Testis (tissue), 3 donors: ENCODE data around the gene SUSD1. TPM values are rescaled to one million over a fixed set of nuclear protein-coding genes. Genes with fewer than 3 reads are reported as not detected.

Experiments used
- DNase-seq: peaks from one replicate; pipeline ENCODE4 v3.0.0-alpha.2; 2019
- H3K27ac ChIP-seq, 2 donors: fragments of 200-600 bp; sonication (generic); one replicate each; pipeline ENCODE4 v1.5.1; 2019
- H3K27me3 ChIP-seq: fragments of 200-600 bp; sonication (generic); one replicate; pipeline ENCODE4 v1.5.1; 2019
- H3K36me3 ChIP-seq: fragments of 200-600 bp; sonication (generic); one replicate; pipeline ENCODE4 v1.5.1; 2017; ENCODE audit warnings: low read depth; ENCODE audit errors: missing control alignments
- H3K4me1 ChIP-seq: fragments of 200-600 bp; sonication (generic); one replicate; pipeline ENCODE4 v1.5.1; 2019
- H3K4me3 ChIP-seq, 2 donors: fragments of 200-600 bp; sonication (generic); one replicate each; pipeline ENCODE4 v1.5.1; 2017 to 2019
- H3K9me3 ChIP-seq: fragments of 200-600 bp; sonication (generic); one replicate; pipeline ENCODE4 v1.5.1; 2017
- POLR2A ChIP-seq: fragments of 450-650 bp; IDR thresholded peaks from one replicate; pipeline ENCODE4 v1.6.1; 2017; ENCODE audit warnings: antibody characterized with exemption, mild to moderate bottlenecking, moderate library complexity
- WGBS, 2 donors: methylation state at CpG; one replicate each; pipeline ENCODE4 v1.1.5; 2018; 5-methylcytosine and 5-hydroxymethylcytosine counted together
- intact Hi-C: fragments of 100-400 bp; cut with DNase I; formaldehyde crosslinking; loops from one replicate; pipeline ENCODE4 v1.15.1; 2023; ENCODE audit warnings: low total_unique reads
- polyA plus RNA-seq: library from polyadenylated mRNA; stranded (reverse); fragments of 350-450 nt; fragmentation: Illumina TruSeq; extraction: RNeasy Lipid Tissue Mini Kit (QIAGEN cat#74804); gene quantifications from one replicate; pipeline ENCODE4 v1.2.3, GENCODE V29; 2014; ENCODE audit warnings: low read depth, low replicate concordance; ENCODE audit not compliant: insufficient read depth
- total RNA-seq, 2 donors: library from RNA; depleted of rRNA; stranded (reverse); fragments of >200 nt; gene quantifications; one replicate each; pipeline ENCODE4 v1.2.3, GENCODE V29; 2016
- TF ChIP-seq, protein P1 (sequence below), 3 experiments: fragments of 450-650 bp in 2 of 3; fragments of 200-600 bp in 1 of 3; sonication (generic) in 1 of 3; IDR thresholded peaks; one replicate each; pipeline ENCODE4 v1.5.1; 2016 to 2019; ENCODE audit warnings: antibody characterized with exemption in 3 of 3, mild to moderate bottlenecking in 2 of 3, moderate library complexity in 1 of 3

Gene SUSD1
- total and polyA plus RNA-seq, 3 donors from 2014 or later = 12.7 to 39.1 (median 28.0) TPM

GRCh38 chr9:112125951-112126388, 49.1 kb downstream of the SUSD1 start:
- intact Hi-C loops = no loop called here
- no peak for DNase-seq
- H3K4me1 ChIP-seq = no peaks in the 10 kb centered on the region
- no peaks in the 10 kb centered on the region for H3K27me3 ChIP-seq
- no peak overlapping the region for H3K4me3 ChIP-seq
- H3K36me3 ChIP-seq = no peaks in the 10 kb centered on the region
- H3K27ac ChIP-seq = no peak overlapping the region
- 88 to 94% methylated on average over 1 of the region's 1 CpG for WGBS, 2 donors
- no peaks in the 10 kb centered on the region for H3K9me3 ChIP-seq
- no peak for TF ChIP-seq POLR2A
- TF ChIP-seq, protein P1, sequence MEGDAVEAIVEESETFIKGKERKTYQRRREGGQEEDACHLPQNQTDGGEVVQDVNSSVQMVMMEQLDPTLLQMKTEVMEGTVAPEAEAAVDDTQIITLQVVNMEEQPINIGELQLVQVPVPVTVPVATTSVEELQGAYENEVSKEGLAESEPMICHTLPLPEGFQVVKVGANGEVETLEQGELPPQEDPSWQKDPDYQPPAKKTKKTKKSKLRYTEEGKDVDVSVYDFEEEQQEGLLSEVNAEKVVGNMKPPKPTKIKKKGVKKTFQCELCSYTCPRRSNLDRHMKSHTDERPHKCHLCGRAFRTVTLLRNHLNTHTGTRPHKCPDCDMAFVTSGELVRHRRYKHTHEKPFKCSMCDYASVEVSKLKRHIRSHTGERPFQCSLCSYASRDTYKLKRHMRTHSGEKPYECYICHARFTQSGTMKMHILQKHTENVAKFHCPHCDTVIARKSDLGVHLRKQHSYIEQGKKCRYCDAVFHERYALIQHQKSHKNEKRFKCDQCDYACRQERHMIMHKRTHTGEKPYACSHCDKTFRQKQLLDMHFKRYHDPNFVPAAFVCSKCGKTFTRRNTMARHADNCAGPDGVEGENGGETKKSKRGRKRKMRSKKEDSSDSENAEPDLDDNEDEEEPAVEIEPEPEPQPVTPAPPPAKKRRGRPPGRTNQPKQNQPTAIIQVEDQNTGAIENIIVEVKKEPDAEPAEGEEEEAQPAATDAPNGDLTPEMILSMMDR (IDR thresholded peaks at IDR 0.05) = no peak

- no peaks in the 10 kb centered on the region for H3K36me3 ChIP-seq
- no peak for TF ChIP-seq POLR2A
- TF ChIP-seq, protein P1 (IDR thresholded peaks at IDR 0.05) = no peak
- intact Hi-C loops = no loop called here
- H3K27ac ChIP-seq = no peak overlapping the region
- H3K4me1 ChIP-seq = no peaks in the 10 kb centered on the region
- no peaks in the 10 kb centered on the region for H3K27me3 ChIP-seq
- H3K9me3 ChIP-seq = no peaks in the 10 kb centered on the region
- H3K4me3 ChIP-seq = no peak overlapping the region
- DNase-seq = no peak
- WGBS, 2 donors = 98% methylated on average over 5 of the region's 5 CpGs
Observed at GRCh38 chr9:112124156-112124555, 50.9 kb downstream of the SUSD1 start.

- no peak overlapping the region for H3K27ac ChIP-seq
- intact Hi-C loops = no loop called here
- no peak for DNase-seq
- WGBS, 2 donors = 85 to 92% methylated on average over 4 of the region's 4 CpGs
- no peaks in the 10 kb centered on the region for H3K36me3 ChIP-seq
- H3K9me3 ChIP-seq = no peaks in the 10 kb centered on the region
- no peaks in the 10 kb centered on the region for H3K4me1 ChIP-seq
- H3K27me3 ChIP-seq = no peaks in the 10 kb centered on the region
- no peak overlapping the region for H3K4me3 ChIP-seq
- no peak for TF ChIP-seq POLR2A
- TF ChIP-seq, protein P1 (IDR thresholded peaks at IDR 0.05) = no peak
Observed at GRCh38 chr9:112121633-112122032, 53.5 kb downstream of the SUSD1 start.

DNA sequence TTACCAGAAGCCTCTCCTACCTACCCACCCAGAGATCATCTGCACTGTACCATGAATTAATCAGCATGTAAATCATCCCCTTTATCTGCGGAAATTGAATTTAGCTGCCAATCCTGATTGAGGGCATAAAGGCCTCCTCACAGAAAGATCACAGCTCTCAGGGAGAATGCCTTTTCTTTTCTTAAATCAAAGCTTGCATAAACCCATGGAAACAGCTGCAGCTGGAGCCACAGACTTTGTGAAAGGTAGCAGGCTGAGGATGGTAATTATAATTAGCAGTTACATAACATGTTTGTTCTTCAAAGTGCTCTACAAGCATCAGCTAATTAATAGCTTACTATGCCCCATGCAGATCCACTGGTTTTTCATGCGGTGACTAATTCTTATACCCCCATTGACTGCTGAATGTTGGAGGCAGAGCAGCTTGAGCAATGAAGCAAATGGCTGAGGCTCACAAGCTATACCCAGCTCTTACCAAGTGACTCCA, 54.6 kb downstream of the SUSD1 start:
- Histone ChIP-seq H3K27ac (no peak overlapping the region), H3K9me3 (no peaks in the 10 kb centered on the region), H3K4me3 (no peak overlapping the region), H3K27me3 (no peaks in the 10 kb centered on the region), H3K36me3 (no peaks in the 10 kb centered on the region), H3K4me1 (no peaks in the 10 kb centered on the region)
- intact Hi-C loops = no loop called here
- TF ChIP-seq, protein P1 (IDR thresholded peaks at IDR 0.05) = no peak
- TF ChIP-seq POLR2A = no peak
- no peak for DNase-seq
- 91 to 97% methylated on average over 2 of the region's 2 CpGs for WGBS, 2 donors

DNA sequence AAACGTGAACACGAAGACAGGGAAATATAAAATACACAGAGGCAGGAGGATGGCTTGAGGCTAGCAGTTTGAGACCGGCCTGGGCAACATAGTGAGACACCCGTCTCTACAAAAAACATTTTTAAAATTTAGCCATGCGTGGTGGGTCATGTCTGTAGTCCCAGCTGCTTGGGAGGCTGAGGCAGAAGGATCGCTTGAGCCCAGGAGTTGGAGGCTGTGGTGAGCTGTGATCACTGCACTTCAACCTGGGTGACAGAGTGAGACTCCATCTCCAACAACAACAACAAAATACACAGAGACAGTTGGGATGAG, 55.1 kb downstream of the SUSD1 start:
- no peak for DNase-seq
- no peak overlapping the region for H3K4me3 ChIP-seq
- no peaks in the 10 kb centered on the region for H3K36me3 ChIP-seq
- TF ChIP-seq, protein P1 (IDR thresholded peaks at IDR 0.05) = no peak
- TF ChIP-seq POLR2A = no peak
- H3K27me3 ChIP-seq = no peaks in the 10 kb centered on the region
- no peak overlapping the region for H3K27ac ChIP-seq
- no peaks in the 10 kb centered on the region for H3K4me1 ChIP-seq
- WGBS, 2 donors = 90 to 91% methylated on average over 6 of the region's 6 CpGs
- H3K9me3 ChIP-seq = no peaks in the 10 kb centered on the region
- intact Hi-C loops = no loop called here
